OCI-LY3 (cell line): ENCODE data around the gene RAB3GAP1.
"Not testable (repeated sequence)": the region's sequence is repeated elsewhere in the genome, so short reads cannot be mapped to it uniquely, and the experiment has no call there.

Experiments
- H2AFZ ChIP-seq: fragments of 200-600, 300-600 bp; shearing (Covaris generic); 2 replicates; pipeline ENCODE4 v1.6.0; 2014; ENCODE audit warnings: antibody characterized with exemption, low read depth, low read length
- H3K27ac ChIP-seq: fragments of 200-600, 300-600 bp; sonication (generic); 2 replicates; pipeline ENCODE4 v1.5.1; 2014; ENCODE audit warnings: mild to moderate bottlenecking, low read length, moderate library complexity, mixed read lengths
- H3K27me3 ChIP-seq: fragments of 200-600, 300-600 bp; sonication (generic); 2 replicates; pipeline ENCODE4 v1.6.1; 2014; ENCODE audit warnings: low read depth, low read length, mixed read lengths
- H3K36me3 ChIP-seq: fragments of 200-600, 300-600 bp; sonication (generic); replicated peaks from 2 replicates; pipeline ENCODE3; 2014; ENCODE audit warnings: low read depth, low read length, mixed read lengths
- H3K4me1 ChIP-seq: fragments of 300-600, 200-600 bp; sonication (generic); 2 replicates; pipeline ENCODE4 v1.6.1; 2014; ENCODE audit warnings: low read length, mixed read lengths
- H3K4me2 ChIP-seq: fragments of 200-600, 300-600 bp; sonication (generic); 2 replicates; pipeline ENCODE4 v1.6.1; 2014; ENCODE audit warnings: low read length, mixed read lengths
- H3K4me3 ChIP-seq: fragments of 300-600, 200-600 bp; sonication (generic); 2 replicates; pipeline ENCODE4 v1.5.1; 2014; ENCODE audit warnings: antibody characterized with exemption, mild to moderate bottlenecking, low read length, moderate library complexity
- H3K79me2 ChIP-seq: fragments of 300-600, 200-600 bp; shearing (Covaris generic); 2 replicates; pipeline ENCODE4 v1.6.1; 2014; ENCODE audit warnings: mild to moderate bottlenecking, low read length, mixed read lengths
- H3K9ac ChIP-seq: fragments of 300-600, 200-600 bp; shearing (Covaris generic); 2 replicates; pipeline ENCODE4 v1.6.0; 2014; ENCODE audit warnings: mild to moderate bottlenecking, low read length, moderate library complexity
- H3K9me3 ChIP-seq: fragments of 200-600, 300-600 bp; shearing (Covaris generic); 2 replicates; pipeline ENCODE4 v1.6.1; 2014; ENCODE audit warnings: low read length, mixed read lengths; ENCODE audit not compliant: insufficient read depth
- H4K20me1 ChIP-seq: fragments of 200-600, 300-600 bp; sonication (generic); 2 replicates; pipeline ENCODE4 v1.6.1; 2016; ENCODE audit warnings: low read length, mixed read lengths; ENCODE audit not compliant: insufficient read depth
- CTCF ChIP-seq: fragments of 200-600, 300-600 bp; sonication (generic); IDR thresholded peaks from 2 replicates; pipeline ENCODE4 v1.5.1; 2014; ENCODE audit warnings: antibody characterized with exemption, low read length, low read depth
- EZH2phosphoT487 ChIP-seq: fragments of 200-600 bp; shearing (Covaris generic); IDR thresholded peaks from 2 replicates; pipeline ENCODE4 v1.6.1; 2018; ENCODE audit warnings: antibody characterized with exemption, mixed run types, low read depth

Gene RAB3GAP1

GRCh38 chr2:135121016-135121657 lies 69.0 kb downstream of the RAB3GAP1 start:
- Histone ChIP-seq H3K4me3 (no peak overlapping the region), H4K20me1 (no peaks in the 10 kb centered on the region), H3K4me1 (no peaks in the 10 kb centered on the region), H3K9ac (no peak overlapping the region), H3K4me2 (no peak overlapping the region), H3K27ac (no peak overlapping the region), H3K36me3 (peaks cover 6% of the 10 kb centered on the region), H2AFZ (no peak overlapping the region), H3K27me3 (no peaks in the 10 kb centered on the region), H3K9me3 (no peaks in the 10 kb centered on the region), H3K79me2 (no peaks in the 10 kb centered on the region)
- TF ChIP-seq CTCF (no peak), EZH2phosphoT487 (no peak)

GRCh38 chr2:135121658-135122039 lies 69.6 kb downstream of the RAB3GAP1 start:
- not testable (repeated sequence) for H3K4me2 ChIP-seq, H3K4me1 ChIP-seq, H3K4me3 ChIP-seq, H3K27ac ChIP-seq, H2AFZ ChIP-seq, H3K27me3 ChIP-seq, H3K9ac ChIP-seq, H3K9me3 ChIP-seq, H3K36me3 ChIP-seq, H4K20me1 ChIP-seq, H3K79me2 ChIP-seq

GRCh38 chr2:135124924-135125886 lies 73.1 kb downstream of the RAB3GAP1 start:
- no peaks in the 10 kb centered on the region for H4K20me1 ChIP-seq
- H3K27me3 ChIP-seq, result no peaks in the 10 kb centered on the region
- H3K9me3 ChIP-seq, result no peaks in the 10 kb centered on the region
- no peak overlapping the region for H3K27ac ChIP-seq
- no peak overlapping the region for H3K4me2 ChIP-seq
- H3K4me1 ChIP-seq, result no peaks in the 10 kb centered on the region
- TF ChIP-seq CTCF, result no peak
- no peak for TF ChIP-seq EZH2phosphoT487
- H3K36me3 ChIP-seq, result peaks cover 13% of the 10 kb centered on the region
- no peaks in the 10 kb centered on the region for H3K79me2 ChIP-seq
- no peak overlapping the region for H2AFZ ChIP-seq
- no peak overlapping the region for H3K9ac ChIP-seq
- no peak overlapping the region for H3K4me3 ChIP-seq

GRCh38 chr2:135125940-135126339 lies 73.8 kb downstream of the RAB3GAP1 start:
- Histone ChIP-seq H3K4me1 (no peaks in the 10 kb centered on the region), H2AFZ (no peak overlapping the region), H3K4me3 (no peak overlapping the region), H4K20me1 (no peaks in the 10 kb centered on the region), H3K9me3 (no peaks in the 10 kb centered on the region), H3K79me2 (no peaks in the 10 kb centered on the region), H3K4me2 (no peak overlapping the region), H3K9ac (no peak overlapping the region), H3K27ac (no peak overlapping the region), H3K36me3 (peaks cover 18% of the 10 kb centered on the region), H3K27me3 (no peaks in the 10 kb centered on the region)
- no peak for TF ChIP-seq EZH2phosphoT487
- no peak for TF ChIP-seq CTCF
